BLaER1 (cell line): ENCODE data around the gene NANOS1.
A peak's percentile ranks its signal among the peaks of the same experiment; 100 is the strongest.

ENCODE experiments used
- H3K27ac ChIP-seq: shearing (Covaris generic); formaldehyde crosslinking; 2 replicates; pipeline ENCODE4 v1.8.1; 2022
- H3K27me3 ChIP-seq: shearing (Covaris generic); formaldehyde crosslinking; 2 replicates; pipeline ENCODE4 v1.8.1; 2022
- H3K36me3 ChIP-seq: shearing (Covaris generic); formaldehyde crosslinking; 2 replicates; pipeline ENCODE4 v1.8.1; 2022
- H3K4me1 ChIP-seq: shearing (Covaris generic); formaldehyde crosslinking; 2 replicates; pipeline ENCODE4 v1.8.1; 2022
- H3K4me2 ChIP-seq: shearing (Covaris generic); formaldehyde crosslinking; 2 replicates; pipeline ENCODE4 v1.8.1; 2022
- H3K4me3 ChIP-seq: shearing (Covaris generic); formaldehyde crosslinking; 2 replicates; pipeline ENCODE4 v1.8.1; 2022
- H3K9ac ChIP-seq: shearing (Covaris generic); formaldehyde crosslinking; 2 replicates; pipeline ENCODE4 v1.8.1; 2022
- H3K9me3 ChIP-seq: shearing (Covaris generic); formaldehyde crosslinking; 2 replicates; pipeline ENCODE4 v1.8.1; 2022
- H4K20me1 ChIP-seq: shearing (Covaris generic); formaldehyde crosslinking; 2 replicates; pipeline ENCODE4 v1.8.1; 2022
- Cebpa-rat ChIP-seq: shearing (Covaris generic); IDR thresholded peaks from 2 replicates; pipeline ENCODE4 v1.8.1; 2022

NANOS1 gene

DNA sequence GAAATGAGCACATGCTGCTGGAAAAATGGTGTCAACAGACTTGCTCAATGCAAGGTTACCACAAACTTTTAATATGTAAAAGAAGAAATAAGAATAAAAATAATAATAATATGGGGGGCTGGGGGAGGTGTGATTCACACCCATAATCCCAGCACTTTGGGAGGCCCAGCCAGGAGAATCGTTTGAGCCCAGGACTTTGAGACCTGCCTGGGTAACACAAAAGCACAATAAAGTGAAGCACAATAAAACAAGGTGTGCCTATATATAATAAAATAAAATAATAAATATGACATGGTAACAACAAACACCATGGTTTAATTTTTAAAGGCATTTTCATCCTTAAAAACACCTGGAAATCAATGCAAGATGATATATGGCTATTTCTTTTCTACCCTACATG, 26.0 kb downstream of the NANOS1 start:
- no peak overlapping the region for H3K27ac ChIP-seq
- H4K20me1 ChIP-seq = peaks cover 97% of the 10 kb centered on the region
- peaks cover 23% of the 10 kb centered on the region for H3K9me3 ChIP-seq
- TF ChIP-seq Cebpa-rat = no peak
- H3K9ac ChIP-seq = no peak overlapping the region
- H3K36me3 ChIP-seq = peaks cover 100% of the 10 kb centered on the region
- H3K4me3 ChIP-seq = no peak overlapping the region
- no peak overlapping the region for H3K4me2 ChIP-seq
- H3K4me1 ChIP-seq = no peaks in the 10 kb centered on the region
- H3K27me3 ChIP-seq = no peaks in the 10 kb centered on the region

- no peak overlapping the region for H3K27ac ChIP-seq
- H3K9me3 ChIP-seq = peaks cover 21% of the 10 kb centered on the region
- H4K20me1 ChIP-seq = peaks cover 97% of the 10 kb centered on the region
- no peak for TF ChIP-seq Cebpa-rat
- H3K4me2 ChIP-seq = no peak overlapping the region
- peaks cover 99% of the 10 kb centered on the region for H3K36me3 ChIP-seq
- no peak overlapping the region for H3K4me3 ChIP-seq
- H3K4me1 ChIP-seq = no peaks in the 10 kb centered on the region
- no peak overlapping the region for H3K9ac ChIP-seq
- H3K27me3 ChIP-seq = no peaks in the 10 kb centered on the region
These were observed 28.5 kb downstream of the NANOS1 start for GRCh38 chr10:119058010-119058409.

DNA sequence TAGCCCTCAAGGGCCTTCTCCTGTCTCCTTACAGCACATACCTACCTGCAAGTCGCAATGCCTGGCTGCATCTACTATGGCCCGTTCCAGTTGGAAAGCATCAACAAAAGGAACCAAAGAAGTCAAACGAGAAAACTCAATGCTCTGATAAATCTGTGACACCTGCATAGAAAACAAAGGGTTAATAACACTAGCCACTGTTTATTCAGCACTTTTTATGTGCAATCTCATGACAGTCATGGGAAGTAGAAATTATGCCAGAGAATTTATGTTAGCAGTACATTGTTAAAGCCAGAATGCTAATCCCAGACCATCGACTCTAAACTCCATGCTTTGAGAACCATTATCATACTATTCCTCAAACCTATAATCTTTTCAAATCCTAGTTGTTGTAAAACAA, 30.0 kb downstream of the NANOS1 start:
- H3K27ac ChIP-seq = no peak overlapping the region
- H3K4me3 ChIP-seq = no peak overlapping the region
- H3K27me3 ChIP-seq = no peaks in the 10 kb centered on the region
- no peaks in the 10 kb centered on the region for H3K4me1 ChIP-seq
- peaks cover 99% of the 10 kb centered on the region for H4K20me1 ChIP-seq
- TF ChIP-seq Cebpa-rat = no peak
- H3K9me3 ChIP-seq = peaks cover 6% of the 10 kb centered on the region; the same call in 1 of the 2 replicates
- H3K4me2 ChIP-seq = no peak overlapping the region
- peaks cover 99% of the 10 kb centered on the region for H3K36me3 ChIP-seq
- no peak overlapping the region for H3K9ac ChIP-seq

DNA sequence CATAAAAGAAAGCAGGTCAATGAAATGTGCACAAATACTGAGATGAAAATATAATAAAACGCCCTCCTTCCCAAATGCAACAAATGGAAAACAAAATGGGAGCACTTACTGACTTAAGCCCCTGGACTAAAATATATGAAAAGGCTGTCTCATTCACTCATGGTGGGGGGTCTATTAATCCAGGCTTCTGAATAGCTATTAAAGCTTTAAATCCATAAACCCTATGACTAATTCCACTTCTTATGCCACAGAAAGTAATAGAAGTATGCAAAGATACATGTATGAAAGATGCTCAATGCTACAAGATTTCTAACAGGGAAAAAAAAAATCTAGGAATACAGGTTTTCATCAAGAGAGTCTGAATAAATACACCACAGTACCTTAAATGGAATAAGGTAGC, 30.6 kb downstream of the NANOS1 start:
- H3K36me3 ChIP-seq = peaks cover 99% of the 10 kb centered on the region
- H4K20me1 ChIP-seq = peaks cover 99% of the 10 kb centered on the region
- TF ChIP-seq Cebpa-rat = no peak
- no peak overlapping the region for H3K9ac ChIP-seq
- H3K4me1 ChIP-seq = no peaks in the 10 kb centered on the region
- no peak overlapping the region for H3K4me2 ChIP-seq
- H3K4me3 ChIP-seq = no peak overlapping the region
- H3K27ac ChIP-seq = no peak overlapping the region
- no peaks in the 10 kb centered on the region for H3K27me3 ChIP-seq
- H3K9me3 ChIP-seq = peaks cover under 1% of the 10 kb centered on the region; the same call in 1 of the 2 replicates

GRCh38 chr10:119061352-119061751, 31.8 kb downstream of the NANOS1 start:
- H3K9ac ChIP-seq = no peak overlapping the region
- peaks cover 100% of the 10 kb centered on the region for H4K20me1 ChIP-seq
- H3K4me3 ChIP-seq = no peak overlapping the region
- TF ChIP-seq Cebpa-rat = no peak
- H3K9me3 ChIP-seq = no peaks in the 10 kb centered on the region
- H3K27ac ChIP-seq = no peak overlapping the region
- H3K4me1 ChIP-seq = no peaks in the 10 kb centered on the region
- peaks cover 99% of the 10 kb centered on the region for H3K36me3 ChIP-seq
- H3K27me3 ChIP-seq = no peaks in the 10 kb centered on the region
- no peak overlapping the region for H3K4me2 ChIP-seq

DNA sequence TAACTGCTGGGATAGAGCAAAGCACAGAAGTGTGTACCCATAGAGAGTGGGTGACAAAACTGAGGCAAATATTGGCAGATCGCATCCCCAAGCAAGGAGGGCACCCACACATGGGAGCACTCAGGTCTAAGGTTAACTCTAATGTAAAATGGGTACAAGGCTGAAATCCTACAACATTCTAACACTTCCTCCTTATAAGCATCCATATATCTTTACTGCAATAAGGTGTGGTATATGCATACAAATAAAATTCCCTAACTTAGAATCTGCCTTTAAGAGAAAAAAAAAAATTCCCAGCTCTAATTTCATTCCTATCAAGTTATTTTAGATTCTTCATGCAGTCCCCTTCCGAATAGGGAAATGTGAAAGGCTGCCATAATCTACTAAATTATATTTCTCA, 32.4 kb downstream of the NANOS1 start:
- Histone ChIP-seq H3K4me3 (no peak overlapping the region), H3K36me3 (peaks cover 99% of the 10 kb centered on the region), H4K20me1 (peaks cover 100% of the 10 kb centered on the region), H3K9me3 (no peaks in the 10 kb centered on the region), H3K27me3 (no peaks in the 10 kb centered on the region), H3K27ac (no peak overlapping the region), H3K9ac (no peak overlapping the region), H3K4me2 (no peak overlapping the region), H3K4me1 (no peaks in the 10 kb centered on the region)
- no peak for TF ChIP-seq Cebpa-rat

DNA sequence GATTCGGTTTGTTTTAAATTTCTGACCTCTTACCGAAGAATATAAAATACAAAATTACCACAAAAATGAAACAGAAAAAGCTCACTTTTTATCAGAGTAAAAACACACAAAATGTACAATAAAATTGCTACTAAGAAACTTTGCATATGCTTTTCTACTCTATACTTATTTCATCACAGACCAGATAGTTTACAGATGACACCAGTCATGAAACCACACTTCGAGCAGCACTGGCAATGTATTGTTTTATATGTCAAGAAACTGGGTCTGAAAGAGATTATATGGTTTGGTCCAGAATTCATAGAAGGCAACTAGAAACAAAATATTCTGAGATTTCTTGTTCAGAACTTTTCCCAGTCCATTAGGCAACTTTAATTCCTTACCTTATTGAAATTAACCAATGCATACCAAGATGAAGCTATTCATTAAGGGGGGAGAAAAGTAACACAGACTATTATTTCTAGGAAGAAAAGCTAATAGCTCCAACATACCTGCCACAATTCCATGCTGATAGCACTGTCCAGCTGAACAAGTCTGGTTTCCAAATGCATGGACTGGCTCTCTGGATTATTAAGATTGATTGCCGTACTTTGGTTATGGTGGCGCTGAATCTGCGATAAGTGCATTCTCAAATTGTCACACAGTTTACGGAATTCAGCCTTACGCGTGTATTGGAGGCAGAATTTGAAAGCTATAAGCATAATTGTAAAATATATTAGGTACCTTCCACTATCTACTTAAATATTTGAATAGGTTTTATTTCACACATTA, 41.1 kb downstream of the NANOS1 start:
- Histone ChIP-seq H3K9ac (no peak overlapping the region), H4K20me1 (peaks cover 100% of the 10 kb centered on the region), H3K4me3 (no peak overlapping the region), H3K27ac (no peak overlapping the region), H3K4me2 (no peak overlapping the region), H3K4me1 (no peaks in the 10 kb centered on the region), H3K27me3 (no peaks in the 10 kb centered on the region), H3K9me3 (no peaks in the 10 kb centered on the region), H3K36me3 (peaks cover 94% of the 10 kb centered on the region)
- TF ChIP-seq Cebpa-rat = no peak

DNA sequence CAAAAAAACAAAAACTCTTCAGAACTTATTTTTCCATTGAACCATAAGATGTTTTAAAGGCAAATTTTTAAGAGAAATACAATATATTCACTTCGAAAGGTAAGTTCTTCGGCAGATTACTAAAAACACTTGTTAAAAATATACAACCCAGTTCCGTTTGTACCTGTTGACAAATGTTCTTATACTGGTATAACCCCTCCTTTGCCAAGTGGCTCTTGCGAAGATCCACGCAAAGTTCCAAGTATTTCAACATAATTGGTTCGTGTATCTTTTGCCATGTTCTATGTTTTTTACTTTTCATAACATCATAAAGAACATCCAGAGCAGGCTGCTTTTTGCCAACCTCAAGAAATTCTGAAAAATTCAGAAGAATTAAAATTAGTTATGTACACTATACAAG, 44.1 kb downstream of the NANOS1 start:
- Histone ChIP-seq H3K9ac (no peak overlapping the region), H3K9me3 (no peaks in the 10 kb centered on the region), H3K4me3 (no peak overlapping the region), H3K27ac (no peak overlapping the region), H3K4me2 (no peak overlapping the region), H4K20me1 (peaks cover 100% of the 10 kb centered on the region), H3K27me3 (no peaks in the 10 kb centered on the region), H3K4me1 (peaks cover 22% of the 10 kb centered on the region), H3K36me3 (peaks cover 81% of the 10 kb centered on the region)
- TF ChIP-seq Cebpa-rat = no peak

DNA sequence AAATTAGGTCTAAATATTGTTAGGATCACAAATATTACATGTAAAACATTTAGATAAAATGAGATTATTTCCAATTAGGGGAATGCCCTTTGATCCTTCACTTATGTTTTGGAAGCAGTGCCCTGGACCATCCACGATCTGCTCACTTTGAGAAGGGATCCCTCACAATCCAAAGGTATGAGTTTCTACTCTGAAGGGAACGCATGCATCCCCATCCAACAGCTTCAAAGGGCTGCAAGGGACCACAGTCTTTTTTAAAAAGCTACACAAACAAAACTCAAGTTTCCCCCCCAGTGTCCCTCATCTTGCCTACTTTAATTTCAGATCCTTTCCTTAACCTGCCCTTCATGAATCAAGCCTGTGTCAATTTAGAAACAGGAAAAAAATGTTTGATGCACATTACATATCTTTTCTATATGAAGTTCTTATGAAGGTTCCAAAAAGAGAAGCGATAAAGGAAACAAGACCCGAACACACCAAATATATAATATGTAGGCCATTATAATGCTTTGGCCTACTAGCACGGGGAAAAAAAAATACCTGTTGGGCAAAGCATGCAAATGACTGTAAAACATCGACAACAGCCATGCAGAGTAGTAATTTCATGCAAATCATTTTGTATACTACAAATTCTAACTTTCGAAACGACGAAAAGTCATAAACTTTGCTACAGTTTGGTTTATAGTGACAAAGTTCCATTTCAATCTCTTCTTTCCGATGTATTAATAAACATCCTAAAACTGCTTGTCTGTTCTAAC, 49.1 kb downstream of the NANOS1 start:
- H3K4me3 ChIP-seq = peak overlapping the region; percentile 96
- H4K20me1 ChIP-seq = peaks cover 69% of the 10 kb centered on the region
- H3K9me3 ChIP-seq = no peaks in the 10 kb centered on the region
- no peak for TF ChIP-seq Cebpa-rat
- H3K27ac ChIP-seq = no peak overlapping the region
- H3K4me2 ChIP-seq = peak overlapping the region; percentile 85
- no peaks in the 10 kb centered on the region for H3K27me3 ChIP-seq
- peaks cover 41% of the 10 kb centered on the region for H3K4me1 ChIP-seq
- peak overlapping the region; percentile 100 for H3K9ac ChIP-seq
- peaks cover 33% of the 10 kb centered on the region; the same call in 1 of the 2 replicates for H3K36me3 ChIP-seq
